ENCODE results near the gene ATG7.
"Not testable (repeated sequence)": the region's sequence is repeated elsewhere in the genome, so short reads cannot be mapped to it uniquely, and the experiment has no call there.

The ATG7 gene

DNA sequence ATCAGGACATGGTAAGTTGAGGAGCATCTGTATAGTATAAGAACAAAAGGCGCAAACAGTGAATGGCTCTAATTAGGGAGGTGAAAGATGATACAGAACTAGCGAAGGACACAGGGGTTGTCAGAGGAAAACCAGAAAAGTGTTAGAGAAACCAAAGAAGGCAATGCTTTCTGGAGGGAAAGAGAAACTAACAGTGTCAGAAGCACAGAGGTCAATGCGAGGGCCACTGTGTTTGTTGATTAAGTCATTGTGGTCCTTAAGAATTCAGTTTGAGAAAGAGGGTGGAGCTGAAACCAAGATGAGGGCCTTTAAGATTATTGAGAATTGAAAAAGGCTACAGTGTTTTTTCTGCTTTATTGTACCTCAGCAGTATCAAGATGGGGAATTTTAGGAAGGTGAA lies 28.8 kb downstream of the ATG7 start:
- peak; percentile 26 for DNase-seq (ENCODE audit: low spot score)

GRCh38 chr3:11302444-11302843 lies 30.2 kb downstream of the ATG7 start:
- no peak for DNase-seq (ENCODE audit: low spot score)

- DNase-seq (ENCODE audit: low spot score): no peak
Observed at GRCh38 chr3:11304175-11304574, 32.0 kb downstream of the ATG7 start.

DNA sequence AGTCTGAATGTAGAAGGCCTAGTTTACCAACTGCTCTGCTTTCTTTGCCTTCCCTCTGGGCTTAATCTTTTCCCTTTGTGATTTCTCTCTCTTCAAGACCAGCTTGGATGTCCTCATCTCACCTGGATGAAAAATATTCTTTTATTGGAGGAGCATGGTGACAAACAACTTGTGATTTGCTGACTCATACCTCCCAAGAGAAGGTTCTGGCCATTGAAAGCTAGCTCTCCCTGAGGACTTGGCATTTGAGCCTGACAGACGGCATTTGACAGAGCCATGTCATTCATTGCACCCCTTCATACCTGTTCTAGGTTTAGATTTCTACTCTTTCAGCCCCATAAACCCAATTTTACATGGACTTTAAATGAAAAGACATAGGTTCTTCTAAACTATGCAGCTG lies 33.3 kb downstream of the ATG7 start:
- DNase-seq (ENCODE audit: low spot score): no peak

DNA sequence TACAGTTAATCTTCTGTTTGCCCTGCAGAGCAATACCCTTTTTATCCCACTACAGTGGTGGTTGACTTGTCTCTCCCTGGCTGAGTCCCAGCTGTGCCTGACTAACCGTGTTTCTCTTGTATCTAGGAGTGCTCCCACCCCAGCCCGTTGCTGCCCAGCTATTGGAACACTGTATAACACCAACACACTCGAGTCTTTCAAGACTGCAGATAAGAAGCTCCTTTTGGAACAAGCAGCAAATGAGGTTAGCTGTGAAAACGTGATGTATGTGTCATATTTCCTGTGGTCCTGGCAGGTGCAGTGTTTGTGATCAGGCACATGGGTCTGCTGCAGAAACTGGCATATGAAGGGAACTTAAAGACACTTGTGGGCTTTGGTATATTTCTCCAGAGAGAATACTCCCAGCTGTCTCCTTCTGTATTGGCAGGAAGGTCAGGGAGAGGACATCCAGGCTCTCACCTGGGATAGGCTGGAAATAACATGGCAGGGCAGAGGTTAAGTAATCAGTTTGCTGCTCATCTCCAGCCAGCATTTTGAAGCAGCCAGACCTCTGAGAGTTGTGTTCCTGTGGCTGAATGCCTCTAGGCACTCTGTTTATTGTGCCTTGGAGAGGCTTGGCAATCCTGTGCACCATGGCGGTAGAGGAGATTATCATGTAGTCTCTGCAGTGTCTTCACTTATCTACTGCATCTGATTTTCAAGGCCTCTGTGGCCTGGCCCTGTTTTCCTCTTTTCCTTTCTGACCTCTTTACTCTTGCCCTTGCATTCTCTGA lies 34.8 kb downstream of the ATG7 start:
- peak; percentile 57 for DNase-seq (ENCODE audit: low spot score)

DNA sequence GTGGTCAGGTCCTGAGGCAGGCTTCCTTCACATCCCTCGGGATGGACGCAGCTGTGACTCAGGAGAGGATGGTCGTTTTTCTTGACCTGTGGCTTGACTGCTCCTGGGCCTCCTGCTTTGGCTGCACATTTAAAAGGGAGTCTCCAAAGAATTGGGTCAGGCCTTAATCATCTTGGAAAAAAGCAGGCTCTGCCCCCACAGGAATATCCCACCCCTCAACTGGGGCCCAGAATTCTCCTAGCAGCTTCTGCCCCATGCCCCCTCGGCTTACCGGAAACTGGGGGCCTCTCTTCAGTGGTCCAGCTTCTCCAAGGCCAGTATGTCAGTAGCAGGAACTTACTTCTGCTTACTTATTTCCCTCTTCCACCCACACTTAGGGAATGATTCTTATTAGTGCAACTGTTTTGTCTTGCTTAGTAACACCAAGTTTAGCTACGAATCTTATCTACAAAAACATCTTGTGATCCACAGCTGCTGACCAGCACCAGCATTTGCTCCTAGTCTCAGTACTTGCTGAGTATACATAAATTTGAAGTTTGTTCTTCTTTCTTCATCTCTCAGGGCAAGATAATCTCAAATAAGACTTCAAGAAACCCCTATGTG lies 35.7 kb downstream of the ATG7 start:
- DNase-seq (ENCODE audit: low spot score): no peak

DNA sequence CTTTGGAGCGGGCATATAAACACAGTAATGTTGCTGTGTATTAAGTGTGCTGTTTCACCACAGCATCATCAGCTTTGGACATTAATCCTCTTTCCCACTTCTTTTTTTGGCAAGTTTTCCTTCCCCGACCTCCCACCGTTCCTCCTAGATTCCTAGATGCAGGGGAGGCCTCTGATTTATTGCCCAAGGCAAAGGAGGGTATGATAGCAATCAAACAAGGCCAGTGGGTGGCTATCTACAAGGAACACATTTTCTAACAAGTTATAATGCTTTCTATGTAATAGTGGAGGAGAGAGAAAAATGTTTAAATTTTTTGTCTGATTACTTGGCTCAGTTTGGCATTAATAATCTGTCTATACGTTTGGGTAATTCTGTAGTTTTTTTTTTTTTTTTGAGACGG lies 38.1 kb downstream of the ATG7 start:
- DNase-seq (ENCODE audit: low spot score): no peak

DNA sequence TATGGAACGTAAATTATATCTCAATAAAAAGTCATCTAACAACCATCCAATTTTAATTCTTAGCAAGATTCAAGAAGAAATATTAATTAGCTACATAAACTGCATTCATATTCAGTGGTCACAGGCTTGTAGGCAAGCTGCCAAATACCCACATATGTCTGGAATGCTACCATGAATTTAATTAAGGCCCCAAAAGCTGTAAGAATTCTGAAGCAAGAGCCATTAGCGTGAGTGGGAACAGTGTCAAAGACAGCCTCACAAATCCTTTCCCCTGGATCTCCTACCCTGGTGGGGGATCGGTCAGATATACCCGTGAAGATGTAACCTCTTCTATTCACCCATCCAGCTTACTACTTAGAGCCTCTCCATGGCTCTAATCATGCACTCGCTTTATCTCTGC lies 40.0 kb downstream of the ATG7 start:
- no peak for DNase-seq (ENCODE audit: low spot score)

- no peak for DNase-seq (ENCODE audit: low spot score)
Observed at GRCh38 chr3:11317300-11317699, 45.1 kb downstream of the ATG7 start.

DNA sequence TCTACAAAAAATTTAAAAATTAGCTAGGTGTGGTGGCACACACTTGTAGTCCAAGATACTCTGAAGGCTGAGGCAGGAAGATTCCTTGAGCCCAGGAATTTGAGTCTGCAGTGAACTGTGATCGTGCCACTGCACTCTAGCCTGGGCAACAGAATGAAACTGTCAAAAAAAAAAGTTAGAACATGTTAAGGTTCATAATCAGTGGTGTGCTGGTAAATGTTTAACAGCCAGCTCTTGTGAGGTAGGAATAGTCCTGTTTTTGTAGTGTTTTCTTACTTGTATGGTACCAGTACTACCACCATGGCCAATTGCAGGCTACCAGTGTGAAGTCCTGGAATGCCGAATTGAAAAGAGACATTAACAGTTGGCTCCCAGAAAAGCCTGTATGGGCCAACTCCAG lies 50.7 kb downstream of the ATG7 start:
- DNase-seq (ENCODE audit: low spot score): no peak

GRCh38 chr3:11323813-11324212 lies 51.6 kb downstream of the ATG7 start:
- no peak for DNase-seq (ENCODE audit: low spot score)

GRCh38 chr3:11327619-11328018 lies 55.4 kb downstream of the ATG7 start:
- no peak for DNase-seq (ENCODE audit: low spot score)

DNA sequence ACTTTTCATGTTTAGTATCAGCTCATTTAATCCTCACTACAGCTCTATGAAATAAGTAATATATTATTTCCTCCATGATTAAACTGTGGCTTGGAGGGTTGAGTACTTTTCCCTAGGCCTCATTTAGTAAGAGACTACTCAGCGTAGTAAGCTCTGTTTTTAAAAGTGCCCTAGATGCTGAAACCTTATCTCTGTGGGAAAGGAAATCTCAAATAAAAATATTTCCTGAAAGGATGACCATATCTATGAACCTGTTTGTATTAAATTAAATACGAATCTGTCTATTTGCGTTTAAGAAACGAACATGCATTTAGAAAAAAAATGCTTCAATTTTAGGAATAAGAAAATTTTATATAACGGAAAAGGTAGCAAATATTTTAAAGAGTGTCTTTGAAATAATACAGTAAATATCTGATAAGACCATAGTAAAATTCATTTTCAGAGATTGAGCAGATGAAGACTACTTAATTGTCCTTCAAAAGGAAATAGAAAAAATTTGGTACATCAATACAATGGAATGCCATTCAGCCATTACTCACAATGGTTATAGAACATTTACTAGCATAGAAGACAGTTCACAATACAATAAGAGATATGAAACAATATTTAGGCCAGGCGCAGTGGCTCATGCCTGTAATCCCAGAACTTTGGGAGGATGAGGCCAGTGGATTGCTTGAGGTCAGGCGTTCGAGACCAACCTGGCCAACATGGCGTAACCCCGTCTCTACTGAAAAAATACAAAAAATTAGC lies 56.2 kb downstream of the ATG7 start:
- no peak for DNase-seq (ENCODE audit: low spot score)

- no peak for DNase-seq (ENCODE audit: low spot score)
Observed at GRCh38 chr3:11329777-11330176, 57.6 kb downstream of the ATG7 start.

DNA sequence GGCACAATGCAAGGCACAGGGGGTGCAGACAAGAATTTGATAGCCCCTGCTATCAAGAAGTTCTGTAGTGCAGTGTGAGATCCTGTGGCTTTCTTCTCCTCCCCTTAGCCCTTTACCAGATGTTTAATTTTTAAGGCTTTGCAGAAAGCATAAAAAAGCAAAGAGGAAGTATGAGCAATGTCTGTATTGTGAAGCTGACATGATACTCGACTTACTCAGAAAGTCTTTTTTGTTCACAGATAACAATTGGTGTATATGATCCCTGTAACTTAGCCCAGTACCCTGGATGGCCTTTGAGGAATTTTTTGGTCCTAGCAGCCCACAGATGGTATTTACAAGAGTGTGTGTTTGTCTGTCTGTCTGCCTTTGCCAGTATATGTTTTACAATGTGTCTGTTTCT lies 58.9 kb downstream of the ATG7 start:
- DNase-seq (ENCODE audit: low spot score): no peak

DNA sequence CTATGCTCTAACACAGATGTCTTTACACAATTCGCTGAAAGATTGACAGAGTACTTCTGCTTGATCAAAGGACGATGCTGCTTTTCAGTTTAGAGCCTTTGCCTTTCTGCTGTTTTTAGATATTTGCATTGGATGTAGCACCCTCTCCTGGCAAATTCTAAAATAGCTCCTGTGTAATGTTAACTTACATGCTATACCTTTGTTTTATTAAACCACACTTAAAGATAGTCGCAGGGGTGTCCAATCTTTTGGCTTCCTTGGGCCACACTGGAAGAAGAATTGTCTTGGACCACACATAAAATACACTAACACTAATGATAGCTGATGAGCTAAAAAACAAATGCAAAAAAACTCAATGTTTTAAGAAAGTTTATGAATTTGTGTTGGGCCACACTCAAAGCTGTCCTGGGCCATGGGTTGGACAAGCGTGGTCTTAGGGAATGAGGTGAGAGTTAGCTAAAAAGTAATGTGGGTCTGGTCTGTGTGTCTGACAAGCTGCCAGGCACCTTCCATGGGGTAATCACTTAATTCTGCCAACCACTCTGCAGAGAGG lies 62.9 kb downstream of the ATG7 start:
- DNase-seq (ENCODE audit: low spot score): peak; percentile 66

DNA sequence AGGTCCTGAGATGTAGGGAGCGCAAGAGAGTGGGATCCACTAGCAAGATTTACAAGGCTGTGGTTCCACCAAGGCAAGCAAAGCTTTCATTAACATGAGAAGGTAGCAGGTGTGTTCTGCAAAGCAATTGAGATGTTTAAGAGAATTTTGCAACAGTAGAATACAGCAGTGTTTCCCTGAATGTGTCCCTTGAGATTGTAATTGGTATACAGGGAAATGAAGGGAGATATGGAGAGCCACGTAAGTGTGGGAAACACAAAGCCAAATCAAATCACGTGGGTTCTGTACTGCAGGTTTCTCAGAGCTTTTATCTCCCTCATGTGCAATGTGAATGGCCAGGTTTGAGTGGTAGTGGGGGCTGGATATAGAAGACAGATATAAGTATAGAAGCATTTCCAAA lies 67.3 kb downstream of the ATG7 start:
- no peak for DNase-seq (ENCODE audit: low spot score)

DNA sequence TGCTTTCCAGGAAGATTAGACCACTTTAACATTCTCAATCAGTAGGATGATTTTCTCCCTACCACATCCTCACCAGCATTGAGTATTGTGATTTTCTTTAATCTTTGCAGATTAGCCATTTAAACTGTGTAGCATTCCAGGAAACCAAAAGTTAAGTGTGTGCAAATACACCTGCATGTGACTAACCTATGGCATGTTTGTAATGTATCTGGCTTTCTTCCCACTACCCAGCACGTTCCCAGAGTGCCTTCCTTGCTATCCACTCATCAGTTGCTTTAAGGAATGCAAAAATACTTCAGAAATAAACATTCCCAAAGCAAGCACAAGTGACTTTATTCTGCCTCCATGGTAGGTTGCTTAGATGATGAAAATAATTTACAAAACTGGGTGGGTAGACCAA lies 74.2 kb downstream of the ATG7 start:
- no peak for DNase-seq (ENCODE audit: low spot score)

- DNase-seq (ENCODE audit: low spot score): not testable (repeated sequence)
Observed at GRCh38 chr3:11348877-11349276, 76.7 kb downstream of the ATG7 start.

- DNase-seq (ENCODE audit: low spot score): no peak
Observed at GRCh38 chr3:11349446-11349845, 77.2 kb downstream of the ATG7 start.

DNA sequence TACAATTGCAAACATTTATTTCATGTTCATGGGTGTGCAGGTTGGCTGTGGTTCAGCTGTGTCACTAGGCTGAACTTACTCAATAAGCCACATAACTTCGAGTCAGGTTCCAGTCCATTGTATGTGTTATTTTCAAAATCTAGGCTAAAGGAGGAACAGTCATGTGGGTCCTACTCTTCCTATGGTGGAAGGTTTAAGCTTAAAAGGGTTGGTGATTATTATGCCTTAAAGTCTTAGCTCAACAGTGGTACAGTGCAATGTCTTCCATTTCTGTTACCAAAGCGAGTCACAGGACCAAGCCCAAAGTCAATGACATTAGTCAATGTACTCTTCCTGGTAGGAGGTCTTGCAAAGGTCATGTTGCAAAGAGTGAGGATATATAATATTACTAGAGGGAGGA lies 78.2 kb downstream of the ATG7 start:
- no peak for DNase-seq (ENCODE audit: low spot score)

GRCh38 chr3:11351451-11351850 lies 79.3 kb downstream of the ATG7 start:
- no peak for DNase-seq (ENCODE audit: low spot score)

DNA sequence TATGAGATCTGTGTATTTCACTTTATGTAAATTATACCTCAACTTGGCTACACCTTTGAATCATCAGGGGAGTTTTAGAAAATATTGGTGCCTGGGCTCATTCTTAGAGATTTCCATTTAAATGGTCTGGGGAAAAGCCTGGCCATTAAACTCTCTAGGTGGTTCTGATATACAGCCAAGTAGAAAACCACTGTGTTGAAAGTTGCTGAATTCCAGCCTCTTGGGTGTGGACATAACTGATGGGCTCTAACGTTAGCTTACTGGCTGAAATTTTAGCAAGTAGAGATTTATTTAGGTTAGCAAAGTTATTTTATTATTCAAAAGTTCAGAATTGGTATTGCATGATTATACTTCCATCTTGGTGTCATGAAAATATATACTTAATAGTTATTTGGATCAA lies 84.1 kb downstream of the ATG7 start:
- DNase-seq (ENCODE audit: low spot score): no peak

Measured in CD4-positive, alpha-beta T cell treated with Interleukin-2 at 100 ng/mL for 4 hours (primary cell).